ENCODE measurements around the gene C17orf75. TPM values are rescaled to one million over a fixed set of nuclear protein-coding genes. Genes with fewer than 3 reads are reported as not detected.
A peak's percentile ranks its signal among the peaks of the same experiment; 100 is the strongest.

The C17orf75 gene
- total and polyA plus RNA-seq, 10 of the 15 experiments (the other 5 are each of a cell fraction or from before 2014, with no cell fraction given), result 21.7 to 53.0 (median 27.3) TPM

DNA sequence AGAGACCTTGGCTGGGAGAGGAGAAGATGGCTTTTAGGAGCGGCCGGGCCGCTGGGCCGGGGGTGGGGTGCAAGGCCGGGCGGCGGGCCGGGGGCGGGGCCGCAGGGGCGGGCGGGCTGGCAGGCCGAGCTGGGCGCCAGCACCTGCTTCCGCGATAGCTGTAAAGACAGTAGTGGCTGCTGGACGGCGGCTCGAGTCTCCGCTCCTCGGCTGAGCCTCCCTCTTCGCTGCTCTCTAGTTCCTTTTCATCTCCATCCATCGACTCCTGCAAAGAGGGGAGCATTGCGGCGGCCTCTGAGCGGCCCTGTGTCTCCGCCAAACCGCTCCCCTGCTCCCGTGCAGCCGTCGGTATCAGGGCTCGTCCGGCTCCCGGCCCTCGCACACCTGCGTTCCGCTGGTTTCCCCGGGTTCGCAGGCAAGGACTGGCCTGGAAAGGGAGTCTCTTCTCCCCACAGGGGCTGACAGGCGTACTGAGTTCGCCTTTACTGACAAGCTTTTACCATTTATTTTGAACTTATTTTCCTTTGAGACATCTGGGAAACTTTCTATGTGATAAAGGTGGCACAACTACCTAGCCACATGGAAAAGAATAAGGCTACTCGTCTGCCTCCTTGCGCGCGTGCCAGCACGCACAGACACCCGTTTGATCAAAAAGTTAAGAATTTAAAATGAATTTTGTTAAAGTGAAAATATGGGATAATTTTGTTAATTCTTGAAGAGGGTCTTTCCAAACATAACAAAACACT is at the start of gene C17orf75 (continued):
- TF ChIP-seq, protein P1, sequence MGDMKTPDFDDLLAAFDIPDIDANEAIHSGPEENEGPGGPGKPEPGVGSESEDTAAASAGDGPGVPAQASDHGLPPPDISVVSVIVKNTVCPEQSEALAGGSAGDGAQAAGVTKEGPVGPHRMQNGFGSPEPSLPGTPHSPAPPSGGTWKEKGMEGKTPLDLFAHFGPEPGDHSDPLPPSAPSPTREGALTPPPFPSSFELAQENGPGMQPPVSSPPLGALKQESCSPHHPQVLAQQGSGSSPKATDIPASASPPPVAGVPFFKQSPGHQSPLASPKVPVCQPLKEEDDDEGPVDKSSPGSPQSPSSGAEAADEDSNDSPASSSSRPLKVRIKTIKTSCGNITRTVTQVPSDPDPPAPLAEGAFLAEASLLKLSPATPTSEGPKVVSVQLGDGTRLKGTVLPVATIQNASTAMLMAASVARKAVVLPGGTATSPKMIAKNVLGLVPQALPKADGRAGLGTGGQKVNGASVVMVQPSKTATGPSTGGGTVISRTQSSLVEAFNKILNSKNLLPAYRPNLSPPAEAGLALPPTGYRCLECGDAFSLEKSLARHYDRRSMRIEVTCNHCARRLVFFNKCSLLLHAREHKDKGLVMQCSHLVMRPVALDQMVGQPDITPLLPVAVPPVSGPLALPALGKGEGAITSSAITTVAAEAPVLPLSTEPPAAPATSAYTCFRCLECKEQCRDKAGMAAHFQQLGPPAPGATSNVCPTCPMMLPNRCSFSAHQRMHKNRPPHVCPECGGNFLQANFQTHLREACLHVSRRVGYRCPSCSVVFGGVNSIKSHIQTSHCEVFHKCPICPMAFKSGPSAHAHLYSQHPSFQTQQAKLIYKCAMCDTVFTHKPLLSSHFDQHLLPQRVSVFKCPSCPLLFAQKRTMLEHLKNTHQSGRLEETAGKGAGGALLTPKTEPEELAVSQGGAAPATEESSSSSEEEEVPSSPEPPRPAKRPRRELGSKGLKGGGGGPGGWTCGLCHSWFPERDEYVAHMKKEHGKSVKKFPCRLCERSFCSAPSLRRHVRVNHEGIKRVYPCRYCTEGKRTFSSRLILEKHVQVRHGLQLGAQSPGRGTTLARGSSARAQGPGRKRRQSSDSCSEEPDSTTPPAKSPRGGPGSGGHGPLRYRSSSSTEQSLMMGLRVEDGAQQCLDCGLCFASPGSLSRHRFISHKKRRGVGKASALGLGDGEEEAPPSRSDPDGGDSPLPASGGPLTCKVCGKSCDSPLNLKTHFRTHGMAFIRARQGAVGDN (IDR thresholded peaks at IDR 0.05), result no peak; the same call in 1 of the 2 replicates
- TF ChIP-seq MTA3 (IDR thresholded peaks at IDR 0.05; ENCODE audit: borderline replicate concordance, low read length), result 0 out of 2 replicates have a peak, but pooled peaks have one; percentile 47
- peak; percentile 75 for TF ChIP-seq PAX5 (IDR thresholded peaks at IDR 0.05; ENCODE audit: borderline replicate concordance, low read depth, low read length)
- TF ChIP-seq CREB1 (IDR thresholded peaks at IDR 0.05; ENCODE audit: low read depth), result peak; percentile 76; the same call in 1 of the 2 replicates
- TF ChIP-seq, protein P2, sequence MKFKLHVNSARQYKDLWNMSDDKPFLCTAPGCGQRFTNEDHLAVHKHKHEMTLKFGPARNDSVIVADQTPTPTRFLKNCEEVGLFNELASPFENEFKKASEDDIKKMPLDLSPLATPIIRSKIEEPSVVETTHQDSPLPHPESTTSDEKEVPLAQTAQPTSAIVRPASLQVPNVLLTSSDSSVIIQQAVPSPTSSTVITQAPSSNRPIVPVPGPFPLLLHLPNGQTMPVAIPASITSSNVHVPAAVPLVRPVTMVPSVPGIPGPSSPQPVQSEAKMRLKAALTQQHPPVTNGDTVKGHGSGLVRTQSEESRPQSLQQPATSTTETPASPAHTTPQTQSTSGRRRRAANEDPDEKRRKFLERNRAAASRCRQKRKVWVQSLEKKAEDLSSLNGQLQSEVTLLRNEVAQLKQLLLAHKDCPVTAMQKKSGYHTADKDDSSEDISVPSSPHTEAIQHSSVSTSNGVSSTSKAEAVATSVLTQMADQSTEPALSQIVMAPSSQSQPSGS (IDR thresholded peaks at IDR 0.05; ENCODE audit: low read length), result no peak
- TF ChIP-seq, protein P3, sequence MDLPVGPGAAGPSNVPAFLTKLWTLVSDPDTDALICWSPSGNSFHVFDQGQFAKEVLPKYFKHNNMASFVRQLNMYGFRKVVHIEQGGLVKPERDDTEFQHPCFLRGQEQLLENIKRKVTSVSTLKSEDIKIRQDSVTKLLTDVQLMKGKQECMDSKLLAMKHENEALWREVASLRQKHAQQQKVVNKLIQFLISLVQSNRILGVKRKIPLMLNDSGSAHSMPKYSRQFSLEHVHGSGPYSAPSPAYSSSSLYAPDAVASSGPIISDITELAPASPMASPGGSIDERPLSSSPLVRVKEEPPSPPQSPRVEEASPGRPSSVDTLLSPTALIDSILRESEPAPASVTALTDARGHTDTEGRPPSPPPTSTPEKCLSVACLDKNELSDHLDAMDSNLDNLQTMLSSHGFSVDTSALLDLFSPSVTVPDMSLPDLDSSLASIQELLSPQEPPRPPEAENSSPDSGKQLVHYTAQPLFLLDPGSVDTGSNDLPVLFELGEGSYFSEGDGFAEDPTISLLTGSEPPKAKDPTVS (IDR thresholded peaks at IDR 0.05; ENCODE audit: low read depth, low read length), result peak; percentile 60; the same call in 1 of the 2 replicates
- TF ChIP-seq NBN (IDR thresholded peaks at IDR 0.05), result peak; percentile 94
- peak; percentile 87 for TF ChIP-seq LARP7 (IDR thresholded peaks at IDR 0.05)
- TF ChIP-seq HDGF (IDR thresholded peaks at IDR 0.05), result no peak
- TF ChIP-seq, protein P4, sequence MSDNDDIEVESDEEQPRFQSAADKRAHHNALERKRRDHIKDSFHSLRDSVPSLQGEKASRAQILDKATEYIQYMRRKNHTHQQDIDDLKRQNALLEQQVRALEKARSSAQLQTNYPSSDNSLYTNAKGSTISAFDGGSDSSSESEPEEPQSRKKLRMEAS (IDR thresholded peaks at IDR 0.05; ENCODE audit: low read depth, low read length), result peak; percentile 81
- TF ChIP-seq, protein P5, sequence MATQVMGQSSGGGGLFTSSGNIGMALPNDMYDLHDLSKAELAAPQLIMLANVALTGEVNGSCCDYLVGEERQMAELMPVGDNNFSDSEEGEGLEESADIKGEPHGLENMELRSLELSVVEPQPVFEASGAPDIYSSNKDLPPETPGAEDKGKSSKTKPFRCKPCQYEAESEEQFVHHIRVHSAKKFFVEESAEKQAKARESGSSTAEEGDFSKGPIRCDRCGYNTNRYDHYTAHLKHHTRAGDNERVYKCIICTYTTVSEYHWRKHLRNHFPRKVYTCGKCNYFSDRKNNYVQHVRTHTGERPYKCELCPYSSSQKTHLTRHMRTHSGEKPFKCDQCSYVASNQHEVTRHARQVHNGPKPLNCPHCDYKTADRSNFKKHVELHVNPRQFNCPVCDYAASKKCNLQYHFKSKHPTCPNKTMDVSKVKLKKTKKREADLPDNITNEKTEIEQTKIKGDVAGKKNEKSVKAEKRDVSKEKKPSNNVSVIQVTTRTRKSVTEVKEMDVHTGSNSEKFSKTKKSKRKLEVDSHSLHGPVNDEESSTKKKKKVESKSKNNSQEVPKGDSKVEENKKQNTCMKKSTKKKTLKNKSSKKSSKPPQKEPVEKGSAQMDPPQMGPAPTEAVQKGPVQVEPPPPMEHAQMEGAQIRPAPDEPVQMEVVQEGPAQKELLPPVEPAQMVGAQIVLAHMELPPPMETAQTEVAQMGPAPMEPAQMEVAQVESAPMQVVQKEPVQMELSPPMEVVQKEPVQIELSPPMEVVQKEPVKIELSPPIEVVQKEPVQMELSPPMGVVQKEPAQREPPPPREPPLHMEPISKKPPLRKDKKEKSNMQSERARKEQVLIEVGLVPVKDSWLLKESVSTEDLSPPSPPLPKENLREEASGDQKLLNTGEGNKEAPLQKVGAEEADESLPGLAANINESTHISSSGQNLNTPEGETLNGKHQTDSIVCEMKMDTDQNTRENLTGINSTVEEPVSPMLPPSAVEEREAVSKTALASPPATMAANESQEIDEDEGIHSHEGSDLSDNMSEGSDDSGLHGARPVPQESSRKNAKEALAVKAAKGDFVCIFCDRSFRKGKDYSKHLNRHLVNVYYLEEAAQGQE (IDR thresholded peaks at IDR 0.05; ENCODE audit: low read depth, low read length), result no peak
- TF ChIP-seq MEF2B (IDR thresholded peaks at IDR 0.05; ENCODE audit: partially characterized antibody, poor library complexity, severe bottlenecking), result no peak
- peak; percentile 51 for TF ChIP-seq DPF2 (IDR thresholded peaks at IDR 0.05)
- TF ChIP-seq MXI1 (IDR thresholded peaks at IDR 0.05; ENCODE audit: low read depth, low read length), result peak; percentile 77
- 0 out of 2 replicates have a peak, but pooled peaks have one; percentile 17 for TF ChIP-seq FOXM1 (IDR thresholded peaks at IDR 0.05; ENCODE audit: low read depth, low read length)
- TF ChIP-seq ZNF207 (IDR thresholded peaks at IDR 0.05; ENCODE audit: borderline replicate concordance), result peak; percentile 94
- TF ChIP-seq TBL1XR1 (IDR thresholded peaks at IDR 0.05; ENCODE audit: low read depth, low read length), result peak; percentile 60; the same call in 1 of the 2 replicates
- peak; percentile 64 for TF ChIP-seq SREBF2 (IDR thresholded peaks at IDR 0.05; ENCODE audit: low read length)
- TF ChIP-seq WRNIP1 (IDR thresholded peaks at IDR 0.05; ENCODE audit: borderline replicate concordance, low read depth, low read length), result peak; percentile 95; the same call in 1 of the 2 replicates
- TF ChIP-seq ZNF384 (IDR thresholded peaks at IDR 0.05; ENCODE audit: borderline replicate concordance, low read depth, low read length), result peak; percentile 41; the same call in 1 of the 2 replicates
